NK-92 (cell line): Measurements from ENCODE around the gene ROR2.
"Not testable (repeated sequence)": the region's sequence is repeated elsewhere in the genome, so short reads cannot be mapped to it uniquely, and the experiment has no call there.

ENCODE experiments used
- DNase-seq: peaks from one replicate; lab custom pipeline; 2025; ENCODE audit not compliant: unreplicated experiment; lab: John Stamatoyannopoulos, UW

Gene ROR2

GRCh38 chr9:91802391-91802790, 147.6 kb downstream of the ROR2 start:
- no peak for DNase-seq

- DNase-seq, result no peak
Measured at GRCh38 chr9:91800473-91801030, 149.5 kb downstream of the ROR2 start.

DNA sequence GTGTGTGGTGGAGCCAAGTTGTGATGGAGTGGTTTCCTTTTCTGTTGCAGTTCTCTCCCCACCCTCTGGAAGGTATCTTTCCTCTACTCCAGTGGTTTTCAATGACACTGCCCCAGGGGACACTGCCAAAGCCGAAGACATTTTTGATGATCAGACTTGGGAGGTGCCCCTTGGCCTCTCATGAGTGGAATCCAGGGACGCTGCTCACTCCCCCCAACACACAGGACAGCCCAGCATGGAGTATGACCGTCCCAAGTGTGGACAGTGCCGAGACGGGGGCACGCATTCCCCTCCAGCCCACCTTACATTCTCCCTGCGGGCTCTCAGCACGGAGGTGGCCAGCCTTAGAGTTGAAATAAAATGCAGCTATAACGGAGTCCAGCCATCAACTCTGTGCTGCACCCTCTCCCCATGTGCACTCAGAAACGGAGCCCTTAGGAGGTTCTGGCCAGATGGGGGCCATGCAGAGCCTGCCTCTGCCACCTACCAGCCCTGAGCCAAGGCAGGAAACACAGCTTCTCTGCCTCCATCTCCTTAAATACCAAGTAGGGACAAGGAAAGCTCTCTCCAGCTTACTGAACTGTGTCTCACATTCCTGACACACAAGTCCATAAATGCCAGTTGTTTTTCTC, 150.8 kb downstream of the ROR2 start:
- no peak for DNase-seq

DNA sequence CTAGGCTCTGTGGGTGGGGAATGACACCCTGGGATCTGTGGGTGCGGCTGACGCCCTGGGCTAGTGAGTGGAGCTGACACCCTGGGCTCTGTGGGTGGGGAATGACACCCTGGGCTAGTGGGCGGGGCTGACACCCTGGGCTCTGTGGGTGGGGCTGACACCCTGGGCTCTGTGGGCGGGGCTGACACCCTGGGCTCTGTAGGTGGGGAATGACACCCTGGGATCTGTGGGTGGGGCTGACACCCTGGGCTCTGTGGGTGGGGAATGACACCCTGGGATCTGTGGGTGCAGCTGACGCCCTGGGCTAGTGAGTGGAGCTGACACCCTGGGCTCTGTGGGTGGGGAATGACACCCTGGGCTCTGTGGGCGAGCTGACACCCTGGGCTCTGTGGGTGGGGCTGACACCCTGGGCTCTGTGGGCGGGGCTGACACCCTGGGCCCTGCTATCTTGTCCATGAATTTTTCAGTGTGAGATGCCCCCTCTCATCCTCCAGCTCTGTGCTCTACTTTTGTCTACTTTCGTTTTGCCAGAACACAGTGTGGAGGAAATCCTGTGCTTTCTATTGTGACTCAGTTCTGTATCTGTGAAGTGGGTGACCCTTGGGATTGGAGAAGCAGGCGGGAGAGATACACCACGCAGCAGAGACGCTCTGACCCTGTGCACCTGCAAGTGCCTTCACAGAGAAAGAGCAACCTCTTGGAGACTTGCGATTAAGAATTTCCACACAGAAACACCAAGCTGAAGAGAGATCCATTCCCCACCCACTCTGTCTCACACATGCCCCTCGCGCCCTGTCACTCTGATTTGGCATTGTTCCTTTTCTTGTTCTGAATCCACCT, 151.5 kb downstream of the ROR2 start:
- DNase-seq, result not testable (repeated sequence)

GRCh38 chr9:91797517-91797916, 152.5 kb downstream of the ROR2 start:
- DNase-seq, result not testable (repeated sequence)

DNA sequence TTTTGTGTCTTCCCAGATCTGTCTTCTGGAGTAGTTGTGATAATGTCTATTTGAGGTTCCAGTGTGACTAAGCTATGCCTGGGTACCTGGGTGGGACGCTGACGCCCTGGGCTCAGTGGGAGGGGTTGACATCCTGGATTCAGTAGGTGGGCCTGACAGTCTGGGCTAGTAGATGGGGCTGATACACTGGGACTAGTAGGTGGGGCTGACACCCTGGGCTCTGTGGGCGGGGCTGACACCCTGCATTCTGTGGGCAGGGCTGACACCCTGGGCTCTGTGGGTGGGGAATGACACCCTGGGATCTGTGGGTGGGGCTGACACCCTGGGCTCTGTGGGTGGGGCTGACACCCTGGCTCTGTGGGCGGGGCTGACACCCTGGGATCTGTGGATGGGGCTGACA, 153.5 kb downstream of the ROR2 start:
- DNase-seq, result not testable (repeated sequence)

DNA sequence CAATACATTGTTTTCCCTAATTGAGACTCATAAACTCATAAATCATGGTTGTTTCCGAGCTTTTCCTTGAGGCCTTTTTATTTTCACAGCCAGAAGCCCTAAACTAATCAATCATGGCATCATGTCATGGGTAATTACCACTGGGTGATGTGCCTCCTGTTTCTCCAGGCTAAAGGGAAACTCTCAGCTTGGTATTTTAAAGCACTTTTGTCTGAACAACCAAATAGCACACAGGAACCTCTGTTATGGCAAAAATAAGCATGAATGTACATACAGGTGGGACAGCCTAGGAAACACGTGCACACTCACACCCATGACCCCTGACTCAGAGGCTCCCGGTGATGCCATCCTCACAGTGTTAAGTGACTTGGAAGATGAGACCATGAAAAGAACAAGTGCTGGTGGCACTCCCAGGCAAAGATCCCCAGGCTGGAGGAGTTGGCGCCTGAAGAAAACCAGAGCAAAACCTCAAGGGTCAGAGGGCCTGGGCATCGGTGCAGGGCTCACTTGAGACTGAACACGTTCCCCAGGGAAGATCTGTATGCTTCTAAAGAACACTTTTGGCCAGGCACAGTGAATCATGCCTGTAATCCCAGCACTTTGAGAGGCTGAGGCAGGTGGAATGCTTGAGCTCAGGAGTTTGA, 154.3 kb downstream of the ROR2 start:
- no peak for DNase-seq

GRCh38 chr9:91793371-91793770, 156.7 kb downstream of the ROR2 start:
- DNase-seq, result not testable (repeated sequence)

GRCh38 chr9:91790917-91791316, 159.1 kb downstream of the ROR2 start:
- no peak for DNase-seq

GRCh38 chr9:91789941-91790340, 160.1 kb downstream of the ROR2 start:
- DNase-seq, result no peak

DNA sequence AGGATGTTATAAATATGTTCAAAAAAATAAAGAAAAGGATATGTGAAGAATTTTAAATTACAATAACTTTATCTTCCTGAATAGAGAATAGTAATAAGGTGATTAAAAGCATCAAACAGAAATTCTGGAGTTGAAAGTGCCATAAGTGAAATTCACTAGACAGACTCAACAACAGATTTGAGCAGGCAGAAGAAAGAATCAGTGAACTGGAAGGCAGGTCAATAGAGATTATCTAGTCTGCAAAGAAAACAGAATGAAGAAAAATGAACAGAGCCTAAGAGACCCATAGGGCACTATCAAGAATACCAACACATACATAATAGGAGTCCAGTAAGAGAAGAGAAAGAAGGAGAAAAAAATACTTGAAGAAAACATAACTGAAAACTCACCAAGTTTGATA, 162.1 kb downstream of the ROR2 start:
- DNase-seq, result no peak

DNA sequence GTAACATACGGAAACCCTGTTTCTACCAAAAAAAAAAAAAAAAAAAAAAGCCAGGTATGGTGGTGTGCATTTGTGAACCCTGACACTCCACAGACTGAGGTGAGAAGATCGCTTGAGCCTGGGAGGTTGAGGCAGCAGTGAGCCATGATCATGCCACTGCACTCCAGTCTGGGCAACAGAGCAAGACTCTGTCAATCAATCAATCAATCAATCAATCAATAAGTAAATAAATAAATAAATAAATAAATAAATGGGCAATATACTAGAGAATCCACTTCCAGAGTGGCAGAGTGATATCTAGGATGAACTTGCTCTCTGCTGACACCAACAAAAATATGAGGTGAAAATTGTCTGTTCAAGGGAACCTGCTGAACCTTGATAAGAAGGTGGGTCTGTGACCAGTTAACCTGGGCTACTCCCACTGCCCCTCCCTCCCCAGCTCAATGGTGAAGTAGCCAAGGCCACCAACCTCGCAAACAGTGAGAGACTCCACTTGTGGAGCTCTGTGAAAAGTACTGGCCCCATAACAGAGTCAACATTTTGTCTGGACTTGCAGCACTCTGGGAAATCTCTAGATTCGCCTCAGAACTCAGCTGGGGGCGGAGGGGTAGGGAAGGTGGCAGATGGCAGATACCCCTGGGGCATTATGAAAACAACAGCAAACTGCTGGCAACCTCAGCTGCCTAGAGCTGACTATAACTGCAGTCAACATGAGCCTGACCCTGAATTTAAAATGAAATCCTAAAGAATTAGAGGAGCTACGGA, 163.7 kb downstream of the ROR2 start:
- DNase-seq, result no peak

DNA sequence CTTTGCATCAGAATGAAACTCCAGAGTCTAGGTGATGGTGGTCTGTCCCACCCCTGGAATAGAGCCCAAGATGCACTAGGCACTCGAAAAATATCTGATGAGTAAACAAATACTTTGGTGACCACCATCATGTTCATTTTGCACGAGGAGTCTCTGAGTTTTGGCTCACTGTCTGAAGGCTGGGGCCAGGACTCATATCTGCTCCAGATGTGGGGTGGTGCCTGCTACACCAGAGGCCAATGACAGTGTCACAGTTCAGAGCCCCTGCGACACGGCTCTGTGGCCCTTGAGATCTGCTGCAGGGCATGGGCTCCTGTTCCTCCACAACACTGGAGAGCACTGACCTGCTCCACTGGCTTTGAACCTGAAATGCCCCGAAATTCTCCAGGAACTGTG, 164.6 kb downstream of the ROR2 start:
- DNase-seq, result no peak

GRCh38 chr9:91784673-91785446, 165.2 kb downstream of the ROR2 start:
- no peak for DNase-seq

- DNase-seq, result no peak
Measured at GRCh38 chr9:91783876-91784672, 166.0 kb downstream of the ROR2 start.

- DNase-seq, result no peak
Measured at GRCh38 chr9:91783411-91783810, 166.6 kb downstream of the ROR2 start.

DNA sequence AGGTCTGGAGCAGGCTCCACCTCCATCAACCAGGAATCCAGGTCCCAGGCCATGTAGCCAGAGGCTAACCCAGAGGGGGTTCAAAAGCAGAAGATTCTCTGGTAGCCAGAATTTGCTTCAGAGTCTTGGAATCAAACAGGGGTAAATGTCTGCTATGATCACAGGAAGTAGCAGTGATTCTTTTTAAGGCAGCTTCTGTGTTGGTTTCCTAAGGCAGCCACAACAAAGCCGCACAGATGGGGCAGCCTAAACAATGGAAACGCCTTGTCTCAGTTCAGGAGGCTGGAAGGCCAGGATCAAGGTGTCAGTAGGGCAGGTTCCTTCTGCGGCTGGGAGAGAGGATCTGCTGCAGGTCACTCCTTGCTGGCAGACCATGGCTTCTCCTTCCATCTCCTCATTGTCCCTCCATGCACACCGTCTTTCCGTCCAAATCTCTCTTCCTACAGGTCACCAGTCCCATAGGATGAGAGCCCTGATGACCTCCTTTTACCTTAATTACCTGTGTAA, 167.3 kb downstream of the ROR2 start:
- no peak for DNase-seq

GRCh38 chr9:91781906-91782305, 168.1 kb downstream of the ROR2 start:
- DNase-seq, result no peak

DNA sequence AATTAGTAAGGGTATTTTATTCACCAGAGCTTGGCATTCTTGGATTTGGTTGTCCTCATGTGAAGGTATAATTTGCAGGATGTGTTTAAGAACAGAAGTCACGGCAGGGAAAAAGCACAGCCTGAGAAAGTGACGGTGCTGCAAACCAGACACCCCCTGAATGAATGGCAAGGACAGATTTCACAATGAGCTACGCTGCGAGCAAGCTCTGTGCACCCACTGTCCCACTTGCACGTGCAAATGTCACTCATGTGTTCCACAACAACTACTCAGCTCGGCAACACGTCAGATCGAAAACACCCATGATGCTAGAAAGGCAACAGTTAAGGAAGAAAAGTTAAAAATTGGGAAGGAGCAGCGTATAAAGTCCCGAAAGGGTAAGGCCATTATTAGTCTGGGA, 168.9 kb downstream of the ROR2 start:
- DNase-seq, result no peak
